ENCODE data around the gene UBE2O. TPM values are rescaled to one million over a fixed set of nuclear protein-coding genes. Genes with fewer than 3 reads are reported as not detected.

Gene UBE2O
- total RNA-seq, 2 donors from 2014 or later = 17.1 to 30.3 TPM

DNA sequence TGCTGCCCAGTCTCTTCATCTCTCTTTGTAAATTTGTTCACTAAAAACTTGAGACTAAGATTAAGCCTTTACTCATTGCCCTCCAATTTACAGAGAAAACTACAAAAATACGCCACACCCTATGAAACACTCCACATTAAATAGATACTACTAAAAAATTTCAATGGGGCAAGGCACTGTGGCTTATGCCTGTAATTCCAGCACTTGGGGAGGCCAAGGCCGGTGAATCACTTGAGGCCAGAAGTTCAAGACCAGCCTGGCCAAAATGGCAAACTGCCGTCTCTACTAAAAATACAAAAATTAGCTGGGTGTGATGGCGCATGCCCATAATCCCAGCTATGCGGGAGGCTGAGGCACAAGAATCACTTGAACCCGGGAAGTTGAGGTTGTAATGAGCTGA, 3.8 kb downstream of the UBE2O start:
- WGBS, 2 donors = 91 to 97% methylated on average over 6 of the region's 6 CpGs
- no peak for ATAC-seq
- no peak overlapping the region for H3K27ac ChIP-seq
- no peaks in the 10 kb centered on the region for H3K27me3 ChIP-seq
- DNase-seq = no peak
- no peak overlapping the region for H3K4me3 ChIP-seq
- intact Hi-C loops (cut with DNase I) = no loop called here
- no peaks in the 10 kb centered on the region for H3K9me3 ChIP-seq
- H3K36me3 ChIP-seq (replicated peaks in 1 of 2; ENCODE audit: insufficient read depth in 1 of 2, low read depth in 2 of 2) = no peaks in the 10 kb centered on the region
- TF ChIP-seq, protein P1, sequence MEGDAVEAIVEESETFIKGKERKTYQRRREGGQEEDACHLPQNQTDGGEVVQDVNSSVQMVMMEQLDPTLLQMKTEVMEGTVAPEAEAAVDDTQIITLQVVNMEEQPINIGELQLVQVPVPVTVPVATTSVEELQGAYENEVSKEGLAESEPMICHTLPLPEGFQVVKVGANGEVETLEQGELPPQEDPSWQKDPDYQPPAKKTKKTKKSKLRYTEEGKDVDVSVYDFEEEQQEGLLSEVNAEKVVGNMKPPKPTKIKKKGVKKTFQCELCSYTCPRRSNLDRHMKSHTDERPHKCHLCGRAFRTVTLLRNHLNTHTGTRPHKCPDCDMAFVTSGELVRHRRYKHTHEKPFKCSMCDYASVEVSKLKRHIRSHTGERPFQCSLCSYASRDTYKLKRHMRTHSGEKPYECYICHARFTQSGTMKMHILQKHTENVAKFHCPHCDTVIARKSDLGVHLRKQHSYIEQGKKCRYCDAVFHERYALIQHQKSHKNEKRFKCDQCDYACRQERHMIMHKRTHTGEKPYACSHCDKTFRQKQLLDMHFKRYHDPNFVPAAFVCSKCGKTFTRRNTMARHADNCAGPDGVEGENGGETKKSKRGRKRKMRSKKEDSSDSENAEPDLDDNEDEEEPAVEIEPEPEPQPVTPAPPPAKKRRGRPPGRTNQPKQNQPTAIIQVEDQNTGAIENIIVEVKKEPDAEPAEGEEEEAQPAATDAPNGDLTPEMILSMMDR (IDR thresholded peaks at IDR 0.05) = no peak
- no peak for TF ChIP-seq POLR2A (IDR thresholded peaks at IDR 0.05)
- H3K4me1 ChIP-seq = peaks cover 33% of the 10 kb centered on the region

DNA sequence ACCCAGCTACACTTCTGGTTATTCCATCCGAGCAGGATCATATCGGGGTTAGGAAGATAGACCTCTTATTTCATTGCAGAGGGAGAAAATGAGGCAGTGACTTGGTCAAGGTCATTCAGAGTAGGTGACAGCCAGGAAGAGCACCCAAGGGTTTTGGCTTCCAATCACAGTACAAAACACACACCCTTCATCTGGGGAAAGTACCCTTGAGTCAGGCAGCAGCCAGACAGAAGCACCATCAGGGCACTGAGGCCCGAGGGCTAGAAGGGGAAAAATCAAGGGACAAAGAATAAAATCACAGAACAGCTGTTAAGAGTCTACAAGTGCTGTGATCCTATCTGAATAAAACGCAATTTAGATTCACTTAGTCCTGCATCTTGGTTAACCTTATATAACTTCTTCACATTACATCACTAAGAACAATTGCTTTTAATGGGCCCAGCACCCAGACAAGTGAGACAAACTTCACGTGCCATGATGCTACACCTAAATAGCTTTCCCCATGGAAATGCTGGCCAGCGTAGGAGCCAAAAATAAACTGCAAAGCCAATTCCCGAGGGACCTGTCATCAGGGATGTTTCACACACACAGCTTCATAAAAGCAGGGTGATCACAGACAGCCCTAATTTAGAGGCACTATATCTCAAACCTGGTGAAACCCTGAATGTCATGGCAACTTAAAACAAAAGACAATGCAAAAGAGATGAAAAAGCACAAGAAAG, 4.9 kb downstream of the UBE2O start:
- DNase-seq (no peak), ATAC-seq (no peak)
- Histone ChIP-seq H3K9me3 (no peaks in the 10 kb centered on the region), H3K27ac (no peak overlapping the region), H3K4me3 (no peak overlapping the region), H3K27me3 (no peaks in the 10 kb centered on the region), H3K4me1 (peaks cover 33% of the 10 kb centered on the region), H3K36me3 (replicated peaks in 1 of 2; ENCODE audit: insufficient read depth in 1 of 2, low read depth in 2 of 2) (no peaks in the 10 kb centered on the region)
- TF ChIP-seq POLR2A (IDR thresholded peaks at IDR 0.05) = no peak
- TF ChIP-seq, protein P1 (IDR thresholded peaks at IDR 0.05) = no peak
- intact Hi-C loops (cut with DNase I) = no loop called here
- 70 to 77% methylated on average over 7 of the region's 7 CpGs for WGBS, 2 donors

DNA sequence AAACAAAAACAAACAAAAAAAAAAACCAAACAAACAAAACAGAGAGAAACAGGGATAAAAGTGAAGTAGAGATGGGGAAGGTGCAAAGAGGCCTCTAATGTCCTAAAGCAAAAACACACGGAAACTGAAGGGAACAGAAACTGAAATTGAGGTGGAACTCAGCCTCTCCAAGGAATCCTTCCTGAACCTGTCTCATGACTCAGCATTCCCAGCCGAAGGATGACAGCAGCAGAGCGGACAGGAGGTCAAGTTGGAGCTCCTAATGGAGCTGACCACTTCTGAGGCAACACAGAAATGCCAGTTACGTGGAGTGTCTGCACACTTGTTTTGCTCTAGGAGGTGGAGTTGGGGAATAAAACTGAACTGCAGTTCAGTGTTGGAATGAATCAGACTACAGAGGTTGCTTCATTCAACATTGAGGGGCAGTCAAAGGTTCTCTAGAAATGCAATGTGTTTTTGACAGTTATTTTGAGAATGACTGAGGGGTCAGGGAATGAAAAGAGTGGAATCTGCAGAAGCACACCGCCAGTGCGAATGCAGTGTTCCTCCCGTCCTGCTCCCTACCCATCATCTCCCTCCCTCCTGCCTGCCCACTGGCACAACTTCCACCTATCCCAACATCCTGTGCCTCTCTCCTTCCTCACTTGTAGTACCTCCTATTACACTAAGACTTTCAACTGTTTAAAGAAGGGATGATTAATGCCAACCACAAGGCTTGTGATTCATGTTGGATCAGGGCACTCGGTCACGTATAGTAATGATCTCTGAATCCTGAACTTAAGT, 6.3 kb downstream of the UBE2O start:
- no peak overlapping the region for H3K4me3 ChIP-seq
- no peaks in the 10 kb centered on the region for H3K9me3 ChIP-seq
- H3K36me3 ChIP-seq (replicated peaks in 1 of 2; ENCODE audit: insufficient read depth in 1 of 2, low read depth in 2 of 2) = no peaks in the 10 kb centered on the region
- TF ChIP-seq POLR2A (IDR thresholded peaks at IDR 0.05) = no peak
- TF ChIP-seq, protein P1 (IDR thresholded peaks at IDR 0.05) = no peak
- intact Hi-C loops (cut with DNase I) = no loop called here
- H3K27ac ChIP-seq = no peak overlapping the region
- 53 to 62% methylated on average over 9 of the region's 9 CpGs for WGBS, 2 donors
- peak; percentile 63 for ATAC-seq
- DNase-seq = peak in 2 of 4 donors; percentile 37 to 44
- H3K4me1 ChIP-seq = peaks cover 26% of the 10 kb centered on the region
- H3K27me3 ChIP-seq = no peaks in the 10 kb centered on the region

- no peaks in the 10 kb centered on the region for H3K27me3 ChIP-seq
- TF ChIP-seq, protein P1 (IDR thresholded peaks at IDR 0.05) = no peak
- no peak for TF ChIP-seq POLR2A (IDR thresholded peaks at IDR 0.05)
- no peak for ATAC-seq
- peaks cover 18% of the 10 kb centered on the region for H3K4me1 ChIP-seq
- H3K27ac ChIP-seq = no peak overlapping the region
- H3K36me3 ChIP-seq (replicated peaks in 1 of 2; ENCODE audit: insufficient read depth in 1 of 2, low read depth in 2 of 2) = no peaks in the 10 kb centered on the region
- 58 to 63% methylated on average over 8 to 10 of the region's 10 CpGs for WGBS, 2 donors
- H3K9me3 ChIP-seq = no peaks in the 10 kb centered on the region
- no peak for DNase-seq
- intact Hi-C loops (cut with DNase I) = no loop called here
- no peak overlapping the region for H3K4me3 ChIP-seq
Observed at GRCh38 chr17:76445697-76446448, 7.1 kb downstream of the UBE2O start.

Data from body of pancreas (tissue), 4 donors.